GM12891 (cell line): ENCODE data around the gene PAPSS2.

Experiments used
- PAX5 ChIP-seq: IDR thresholded peaks from 2 replicates; pipeline ENCODE4 v1.6.1; 2011; ENCODE audit warnings: low read length, moderate library complexity, mild to moderate bottlenecking; ENCODE audit not compliant: insufficient read depth, severe bottlenecking
- POLR2A ChIP-seq: IDR thresholded peaks from 2 replicates; pipeline ENCODE4 v1.6.1; 2011; ENCODE audit warnings: low read depth, low read length, control low read depth
- POLR2AphosphoS5 ChIP-seq: IDR thresholded peaks from 2 replicates; pipeline ENCODE4 v1.6.1; 2011; ENCODE audit warnings: low read depth, low read length, control low read depth
- POU2F2 ChIP-seq: IDR thresholded peaks from 2 replicates; pipeline ENCODE4 v1.6.1; 2011; ENCODE audit warnings: low read depth, mild to moderate bottlenecking, control low read depth, low read length, moderate library complexity
- SPI1 ChIP-seq: IDR thresholded peaks from 2 replicates; pipeline ENCODE4 v1.6.1; 2011; ENCODE audit warnings: low read depth, low read length, control low read depth
- TAF1 ChIP-seq: IDR thresholded peaks from 2 replicates; pipeline ENCODE4 v1.6.1; 2011; ENCODE audit warnings: low read depth, low read length, control low read depth

DNA sequence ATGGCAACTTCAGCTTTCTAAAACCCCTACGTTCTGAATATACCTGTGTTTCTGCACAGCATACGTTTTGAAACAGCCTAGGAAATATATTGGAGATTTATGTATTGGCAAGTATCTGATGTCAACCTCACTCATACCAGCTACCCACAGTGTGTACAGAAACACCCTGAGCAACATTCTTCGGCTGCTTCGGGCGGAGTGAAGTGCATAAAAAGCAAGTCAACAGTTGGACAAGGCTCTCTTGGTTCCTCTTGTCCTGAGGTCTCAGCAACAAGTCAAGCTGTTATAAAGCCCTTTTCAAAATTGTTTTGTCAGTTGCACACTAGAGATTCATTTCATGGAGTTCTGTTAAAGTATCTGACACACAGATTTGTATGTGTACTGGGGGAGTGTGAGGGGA is 40.0 kb upstream of the PAPSS2 start:
- TF ChIP-seq POLR2A (no peak), SPI1 (no peak), POLR2AphosphoS5 (no peak), TAF1 (no peak), PAX5 (no peak), POU2F2 (no peak)
